Measurements from ENCODE around the gene SEMA3G.

Gene SEMA3G

GRCh38 chr3:52479037-52479876 lies 34.4 kb upstream of the SEMA3G start:
- no peak for DNase-seq (ENCODE audit: low read depth)

- DNase-seq (ENCODE audit: low read depth): no peak
Observed at GRCh38 chr3:52477796-52478095, 32.8 kb upstream of the SEMA3G start.

GRCh38 chr3:52477076-52477795 lies 32.3 kb upstream of the SEMA3G start:
- no peak for DNase-seq (ENCODE audit: low read depth)

- DNase-seq (ENCODE audit: low read depth): no peak
Observed at GRCh38 chr3:52473026-52473425, 28.1 kb upstream of the SEMA3G start.

- no peak for DNase-seq (ENCODE audit: low read depth)
Observed at GRCh38 chr3:52472239-52473000, 27.5 kb upstream of the SEMA3G start.

GRCh38 chr3:52471371-52472238 lies 26.7 kb upstream of the SEMA3G start:
- DNase-seq (ENCODE audit: low read depth): no peak

- DNase-seq (ENCODE audit: low read depth): no peak
Observed at GRCh38 chr3:52470920-52471319, 26.0 kb upstream of the SEMA3G start.

- no peak for DNase-seq (ENCODE audit: low read depth)
Observed at GRCh38 chr3:52469001-52469400, 24.1 kb upstream of the SEMA3G start.

GRCh38 chr3:52468336-52468735 lies 23.4 kb upstream of the SEMA3G start:
- DNase-seq (ENCODE audit: low read depth): no peak

- no peak for DNase-seq (ENCODE audit: low read depth)
Observed at GRCh38 chr3:52463416-52463815, 18.5 kb upstream of the SEMA3G start.

- DNase-seq (ENCODE audit: low read depth): no peak
Observed at GRCh38 chr3:52461874-52462273, 17.0 kb upstream of the SEMA3G start.

GRCh38 chr3:52458770-52459545 lies 14.1 kb upstream of the SEMA3G start:
- DNase-seq (ENCODE audit: low read depth): no peak

- DNase-seq (ENCODE audit: low read depth): no peak
Observed at GRCh38 chr3:52458031-52458760, 13.3 kb upstream of the SEMA3G start.

- DNase-seq (ENCODE audit: low read depth): no peak
Observed at GRCh38 chr3:52456800-52457183, 11.9 kb upstream of the SEMA3G start.

- DNase-seq (ENCODE audit: low read depth): no peak
Observed at GRCh38 chr3:52456169-52456799, 11.4 kb upstream of the SEMA3G start.

- peak; percentile 14 for DNase-seq (ENCODE audit: low read depth)
Observed at GRCh38 chr3:52455283-52456168, 10.6 kb upstream of the SEMA3G start, which contains the start of gene NISCH. Gene NISCH (plus strand): TSS chr3:52455604. CDS start chr3:52455642, 38 bp downstream.

GRCh38 chr3:52454938-52455282 lies 10.0 kb upstream of the SEMA3G start:
- DNase-seq (ENCODE audit: low read depth): no peak

GRCh38 chr3:52454250-52454937 lies 9.5 kb upstream of the SEMA3G start:
- DNase-seq (ENCODE audit: low read depth): no peak

Measured in HS-5 (cell line).